PC-3 (cell line): ENCODE results near the gene TTC5. TPM values are rescaled to one million over a fixed set of nuclear protein-coding genes. Genes with fewer than 3 reads are reported as not detected.

Source experiments
- ATAC-seq: fragments of 200-7000 bp; cut with Tn5 transposase; 2 replicates; pipeline ENCODE4 v1.9.1; 2020; ENCODE audit warnings: mild to moderate bottlenecking, moderate library complexity
- BruUV-seq: library from RNA; stranded (reverse); fragments of 400-500 nt; replicated peaks from 2 replicates; lab custom pipeline; 2021; lab: Mats Ljungman, UMichigan
- CTCF ChIA-PET: fragments of 300-600 bp; sonication (Branson Sonifier 250); formaldehyde crosslinking; loops from one replicate; lab custom pipeline; 2022; ENCODE audit warnings: antibody characterized with exemption; lab: Charles Lee
- POLR2A ChIA-PET: fragments of 300-600 bp; sonication (Branson Sonifier 250); formaldehyde crosslinking; loops from one replicate; lab custom pipeline; 2022; ENCODE audit warnings: antibody characterized with exemption; ENCODE audit not compliant: unreplicated experiment; lab: Charles Lee
- DNase-seq: peaks from one replicate; pipeline ENCODE4 v3.0.0-alpha.2; 2015
- H2AFZ ChIP-seq: fragments of 300-600 bp; sonication (generic); 2 replicates; pipeline ENCODE4 v1.6.0; 2016; ENCODE audit warnings: antibody characterized with exemption, low read length
- H3F3A ChIP-seq: fragments of 300-600 bp; sonication (generic); one replicate; pipeline ENCODE4 v1.6.0; 2017; ENCODE audit warnings: antibody characterized with exemption, low read length, control low read depth, mild to moderate bottlenecking; ENCODE audit not compliant: unreplicated experiment
- H3K27ac ChIP-seq: fragments of 300-600 bp; sonication (generic); 2 replicates; pipeline ENCODE4 v1.5.1; 2016; ENCODE audit warnings: mild to moderate bottlenecking, low read length
- H3K27me3 ChIP-seq: fragments of 300-600 bp; sonication (generic); 2 replicates; pipeline ENCODE4 v1.6.1; 2016; ENCODE audit warnings: low read length, mixed read lengths
- H3K36me3 ChIP-seq: fragments of 300-600 bp; sonication (generic); 2 replicates; pipeline ENCODE4 v1.6.1; 2016; ENCODE audit warnings: low read depth, mixed run types, low read length, mixed read lengths
- H3K4me1 ChIP-seq: fragments of 300-600 bp; sonication (generic); 2 replicates; pipeline ENCODE4 v1.5.1; 2016; ENCODE audit warnings: low read length; ENCODE audit not compliant: insufficient read depth
- H3K4me2 ChIP-seq: fragments of 300-600 bp; sonication (generic); 2 replicates; pipeline ENCODE4 v1.6.0; 2016; ENCODE audit warnings: low read length
- H3K4me3 ChIP-seq: fragments of 300-600 bp; sonication (generic); 2 replicates; pipeline ENCODE4 v1.5.1; 2016; ENCODE audit warnings: mild to moderate bottlenecking, low read length, mixed read lengths
- H3K79me2 ChIP-seq: fragments of 300-600 bp; sonication (generic); 2 replicates; pipeline ENCODE4 v1.6.1; 2017; ENCODE audit warnings: low read length, mixed read lengths
- H3K9ac ChIP-seq: fragments of 300-600 bp; sonication (generic); 2 replicates; pipeline ENCODE4 v1.6.0; 2016; ENCODE audit warnings: mild to moderate bottlenecking, low read length
- H3K9me2 ChIP-seq: fragments of 300-600 bp; sonication (generic); replicated peaks from 2 replicates; pipeline ENCODE4 v1.6.1; 2016; ENCODE audit warnings: mixed run types, low read length, mixed read lengths
- H3K9me3 ChIP-seq: fragments of 300-600 bp; sonication (generic); 2 replicates; pipeline ENCODE4 v1.6.1; 2016; ENCODE audit warnings: low read length, mixed read lengths
- H4K20me1 ChIP-seq: fragments of 300-600 bp; sonication (generic); 2 replicates; pipeline ENCODE4 v1.6.1; 2016; ENCODE audit warnings: low read length, mixed read lengths
- CTCF ChIP-seq: fragments of 300-600 bp; sonication (generic); conservative IDR thresholded peaks from 2 replicates; pipeline ENCODE4 v1.5.1; 2017; ENCODE audit warnings: antibody characterized with exemption, low read depth, mild to moderate bottlenecking, low read length
- EZH2 ChIP-seq: fragments of 300-600 bp; sonication (generic); IDR thresholded peaks from one replicate; pipeline ENCODE4 v1.6.1; 2017; ENCODE audit warnings: antibody characterized with exemption, mild to moderate bottlenecking, low read length; ENCODE audit not compliant: unreplicated experiment
- EZH2phosphoT487 ChIP-seq: fragments of 300-600 bp; sonication (generic); IDR thresholded peaks from 2 replicates; pipeline ENCODE4 v1.6.1; 2018; ENCODE audit warnings: mild to moderate bottlenecking, antibody characterized with exemption, low read length, borderline replicate concordance
- intact Hi-C: fragments of 100-400 bp; cut with micrococcal nuclease; formaldehyde crosslinking; loops from 2 replicates; pipeline ENCODE4 v1.9.0; 2023
- total RNA-seq: library from RNA; depleted of rRNA; stranded (reverse); fragments of >200 nt; gene quantifications from 2 replicates; pipeline ENCODE4 v1.2.3, GENCODE V29; 2014

Gene TTC5
- total RNA-seq, 1 experiment from 2014 or later: 9.8 TPM

DNA sequence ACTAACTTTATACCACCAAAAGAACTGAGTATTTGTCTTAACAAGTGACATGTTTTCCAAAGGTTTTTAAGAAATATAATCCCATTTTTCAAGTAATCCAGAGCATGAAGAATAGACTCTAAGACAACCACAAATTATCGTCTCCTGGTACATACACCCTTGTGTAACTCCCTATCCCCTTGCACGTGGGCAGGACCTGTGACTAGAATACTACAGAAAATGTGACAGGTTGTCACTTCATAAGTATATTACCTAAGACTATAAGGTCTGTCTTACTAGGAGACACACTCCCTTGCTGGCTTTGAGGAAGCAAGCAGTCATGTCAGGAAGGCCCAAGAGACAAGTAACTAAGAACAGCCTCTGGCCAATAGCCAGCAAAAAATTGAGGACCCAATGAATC is 8.3 kb upstream of the TTC5 start:
- BruUV-seq: no TSS peak
- ATAC-seq (no peak), DNase-seq (no peak)
- no peak for TF ChIP-seq CTCF
- Histone ChIP-seq H3K27me3 (no peaks in the 10 kb centered on the region), H3K4me1 (no peaks in the 10 kb centered on the region), H4K20me1 (no peaks in the 10 kb centered on the region), H3K4me2 (no peak overlapping the region), H3K9ac (no peak overlapping the region), H3K79me2 (no peaks in the 10 kb centered on the region), H3K9me2 (no peaks in the 10 kb centered on the region), H2AFZ (no peak overlapping the region), H3K36me3 (peaks cover 50% of the 10 kb centered on the region), H3K27ac (no peak overlapping the region), H3F3A (no peaks in the 10 kb centered on the region), H3K4me3 (no peak overlapping the region), H3K9me3 (no peaks in the 10 kb centered on the region)
- ChIA-PET POLR2A (no interaction called here), CTCF (no interaction called here)
- intact Hi-C loops: no loop called here

DNA sequence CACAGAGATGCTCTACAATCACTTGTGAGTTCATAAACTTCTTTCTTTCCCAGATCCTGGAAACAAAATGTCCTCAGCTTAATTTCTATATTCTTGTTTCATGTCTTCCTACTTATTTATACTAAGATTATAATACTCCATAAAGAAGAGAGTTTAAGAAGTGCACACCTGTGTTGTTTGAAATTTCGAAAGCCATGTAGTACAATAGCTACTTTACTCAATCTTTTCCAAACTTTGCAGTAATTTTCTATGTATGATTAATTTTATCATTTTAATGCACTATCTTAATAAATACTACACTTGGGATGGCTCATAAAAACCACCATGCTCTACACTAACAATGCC is 300 bp upstream of the TTC5 start:
- no TSS peak for BruUV-seq
- Histone ChIP-seq H3K79me2 (peaks cover 25% of the 10 kb centered on the region), H3K36me3 (no peaks in the 10 kb centered on the region), H3K4me2 (peak overlapping the region; percentile 92; the same call in 1 of the 2 replicates), H3K4me1 (peaks cover 19% of the 10 kb centered on the region), H2AFZ (no peak overlapping the region), H3K9me2 (no peaks in the 10 kb centered on the region), H3F3A (no peaks in the 10 kb centered on the region), H4K20me1 (no peaks in the 10 kb centered on the region), H3K27ac (no peak overlapping the region), H3K9ac (no peak overlapping the region), H3K9me3 (no peaks in the 10 kb centered on the region), H3K27me3 (no peaks in the 10 kb centered on the region), H3K4me3 (peak overlapping the region; percentile 81; the same call in 1 of the 2 replicates)
- ChIA-PET CTCF (no interaction called here), POLR2A (no interaction called here)
- ATAC-seq: no peak
- intact Hi-C loops: no loop called here
- DNase-seq: no peak
- no peak; the same call in 1 of the 2 replicates for TF ChIP-seq CTCF
- TF ChIP-seq EZH2: no peak
- TF ChIP-seq EZH2phosphoT487: no peak

- Histone ChIP-seq H3K4me2 (no peak overlapping the region), H3K4me3 (no peak overlapping the region), H2AFZ (no peak overlapping the region), H3K27me3 (no peaks in the 10 kb centered on the region), H4K20me1 (no peaks in the 10 kb centered on the region), H3K9me2 (no peaks in the 10 kb centered on the region), H3K27ac (no peak overlapping the region), H3F3A (no peaks in the 10 kb centered on the region), H3K9me3 (no peaks in the 10 kb centered on the region), H3K79me2 (peaks cover 25% of the 10 kb centered on the region), H3K36me3 (peaks cover 10% of the 10 kb centered on the region; the same call in 1 of the 2 replicates), H3K4me1 (peaks cover 19% of the 10 kb centered on the region), H3K9ac (no peak overlapping the region)
- no peak for ATAC-seq
- BruUV-seq: no TSS peak
- ChIA-PET CTCF (no interaction called here), POLR2A (no interaction called here)
- no peak for TF ChIP-seq EZH2phosphoT487
- TF ChIP-seq CTCF: no peak
- no peak for TF ChIP-seq EZH2
- intact Hi-C loops: no loop called here
- DNase-seq: peak; percentile 27
These were observed 3.6 kb downstream of the TTC5 start for GRCh38 chr14:20302042-20302755.
